K562 (cell line): ENCODE measurements around the gene CECR2. TPM values are rescaled to one million over a fixed set of nuclear protein-coding genes. Genes with fewer than 3 reads are reported as not detected.

Source experiments
- ATAC-seq: fragments of 200-7000 bp; cut with Tn5 transposase; 3 replicates; pipeline ENCODE4 v1.9.1; 2020; ENCODE audit warnings: moderate library complexity
- BruUV-seq: library from RNA; stranded (reverse); fragments of 400-500 nt; replicated peaks from 2 replicates; lab custom pipeline; 2021; lab: Mats Ljungman, UMichigan
- CTCF ChIA-PET: fragments of 300-600 bp; formaldehyde crosslinking; extraction: SDS; loops from one replicate; lab custom pipeline; 2021; ENCODE audit warnings: low intra/inter-chr PET ratio; lab: Yijun Ruan, JAX
- POLR2A ChIA-PET: fragments of 300-600, 350-650 bp; sonication (Branson Sonifier 250); formaldehyde crosslinking; extraction: SDS; loops from one replicate; lab custom pipeline; 2021; ENCODE audit warnings: antibody characterized with exemption, inconsistent platforms; lab: Yijun Ruan, JAX
- DNase-seq, 4 experiments: peaks; one replicate each; pipeline versions ENCODE4 v3.0.0 to v3.0.0-alpha.2; 2011 to 2018; ENCODE audit warnings: low spot score in 3 of 4, mixed read lengths in 3 of 4; ENCODE audit errors: extremely low read depth in 1 of 4
- FAIRE-seq: peaks from 2 replicates; lab custom pipeline; 2011; peaks lifted over from hg19 to GRCh38; lab: Jason Lieb, UNC
- H2AFZ ChIP-seq: 2 replicates; pipeline ENCODE4 v1.6.0; 2011; ENCODE audit warnings: low read depth, low read length, control low read depth, inconsistent platforms
- H3K27ac ChIP-seq: fragments of 200-600 bp; 3 replicates; pipeline ENCODE4 v1.8.0; 2011; ENCODE audit warnings: low read depth, mild to moderate bottlenecking, control low read depth, inconsistent platforms, low read length, moderate library complexity, mixed read lengths; ENCODE audit errors: extremely low read depth
- H3K27me3 ChIP-seq, 2 experiments: fragments of 300-600 bp in 1 of 2; 2 replicates in 1 of 2; 3 replicates in 1 of 2; pipeline versions ENCODE4 v1.6.0 to v1.8.0; 2011; ENCODE audit warnings: inconsistent platforms in 2 of 2, low read length in 2 of 2, mild to moderate bottlenecking in 1 of 2, mixed read lengths in 1 of 2, moderate library complexity in 1 of 2; ENCODE audit not compliant: control insufficient read depth in 2 of 2, insufficient read depth in 2 of 2
- H3K36me3 ChIP-seq: fragments of 300-600 bp; 3 replicates; pipeline ENCODE4 v1.8.0; 2011; ENCODE audit warnings: mild to moderate bottlenecking, low read length, inconsistent platforms; ENCODE audit not compliant: control insufficient read depth, insufficient read depth
- H3K4me1 ChIP-seq, 2 experiments: fragments of 200-600 bp in 1 of 2; replicated peaks in 1 of 2; 2 replicates in 1 of 2; 3 replicates in 1 of 2; pipeline versions ENCODE4 v1.5.1 to v1.8.0; 2011; ENCODE audit warnings: inconsistent platforms in 2 of 2, low read length in 2 of 2, mild to moderate bottlenecking in 1 of 2, mixed read lengths in 1 of 2, moderate library complexity in 1 of 2; ENCODE audit not compliant: control insufficient read depth in 2 of 2, insufficient read depth in 2 of 2
- H3K4me2 ChIP-seq: 2 replicates; pipeline ENCODE4 v1.6.1; 2011; ENCODE audit warnings: low read length, control low read depth, inconsistent platforms, mixed read lengths; ENCODE audit not compliant: insufficient read depth
- H3K4me3 ChIP-seq: fragments of 200-600 bp; sonication (generic), shearing (Covaris generic); 2 replicates; pipeline ENCODE4 v1.5.1; 2016; ENCODE audit warnings: control low read depth, inconsistent platforms
- H3K79me2 ChIP-seq: fragments of 200-600 bp; 3 replicates; pipeline ENCODE4 v1.8.0; 2011; ENCODE audit warnings: low read length, inconsistent platforms; ENCODE audit not compliant: control insufficient read depth, insufficient read depth
- H3K9ac ChIP-seq, 2 experiments: 2 replicates each; pipeline versions ENCODE4 v1.6.0 to v1.6.1; 2011; ENCODE audit warnings: low read depth in 2 of 2, low read length in 2 of 2, control low read depth in 1 of 2, inconsistent platforms in 1 of 2, mild to moderate bottlenecking in 1 of 2, mixed read lengths in 1 of 2; ENCODE audit not compliant: insufficient read depth in 1 of 2
- H3K9me1 ChIP-seq: one replicate; pipeline ENCODE4 v1.6.0; 2011; ENCODE audit warnings: inconsistent platforms, mild to moderate bottlenecking, low read length, moderate library complexity; ENCODE audit not compliant: control insufficient read depth, insufficient read depth
- H3K9me3 ChIP-seq: replicated peaks from 2 replicates; pipeline ENCODE4 v1.5.1; 2011; ENCODE audit warnings: low read depth, low read length, inconsistent platforms; ENCODE audit not compliant: control insufficient read depth, insufficient read depth
- H4K20me1 ChIP-seq: replicated peaks from 2 replicates; pipeline ENCODE4 v1.6.1; 2011; ENCODE audit warnings: low read length, inconsistent platforms, mixed read lengths; ENCODE audit not compliant: control insufficient read depth, insufficient read depth
- CBX3 ChIP-seq, 2 experiments: IDR thresholded peaks; 1 replicate in 1 of 2; 2 replicates in 1 of 2; pipeline ENCODE4 v1.6.1; 2012; ENCODE audit warnings: inconsistent platforms in 2 of 2, low read length in 2 of 2, borderline replicate concordance in 1 of 2, control low read depth in 1 of 2
- HSF4 ChIP-seq: fragments of 250-450 bp; sonication (Bioruptor Pico); IDR thresholded peaks from 2 replicates; pipeline ENCODE4 v2.1.2; 2022; ENCODE audit warnings: mild to moderate bottlenecking, moderate library complexity, borderline replicate concordance
- IRF2 ChIP-seq: sonication (generic); formaldehyde crosslinking; IDR thresholded peaks from 2 replicates; pipeline ENCODE4 v1.8.1; 2022; ENCODE audit warnings: mild to moderate bottlenecking, missing genetic modification reagents
- LEF1 ChIP-seq: fragments of 450-650 bp; IDR thresholded peaks from 2 replicates; pipeline ENCODE4 v1.6.1; 2016; ENCODE audit warnings: mild to moderate bottlenecking
- THAP7 ChIP-seq: fragments of 250-450 bp; sonication (Bioruptor Pico); IDR thresholded peaks from 2 replicates; pipeline ENCODE4 v1.5.0; 2021
- XRCC3 ChIP-seq: fragments of 450-650 bp; IDR thresholded peaks from 2 replicates; pipeline ENCODE4 v1.6.1; 2017; ENCODE audit warnings: mild to moderate bottlenecking, moderate library complexity
- ZNF184 ChIP-seq: sonication (generic); formaldehyde crosslinking; IDR thresholded peaks from 2 replicates; pipeline ENCODE4 v1.5.0; 2020; ENCODE audit warnings: missing genetic modification reagents
- ZNF77 ChIP-seq: fragments of 250-450 bp; sonication (Bioruptor Pico); IDR thresholded peaks from 2 replicates; pipeline ENCODE4 v1.5.0; 2020
- WGBS: fragments of 100-300 bp; shearing (Covaris generic); methylation state at CpG from one replicate; pipeline ENCODE4 v1.1.6; 2016; ENCODE audit warnings: low coverage, mixed read lengths; ENCODE audit not compliant: insufficient coverage; ENCODE audit errors: missing lambda C conversion rate; 5-methylcytosine and 5-hydroxymethylcytosine counted together
- in situ Hi-C: fragments of 300-500 bp; cut with MboI; formaldehyde crosslinking; loops from 4 replicates; pipeline ENCODE4 v1.15.0; 2018; ENCODE audit warnings: inconsistent platforms, mixed read lengths
- intact Hi-C: fragments of 100-400 bp; cut with micrococcal nuclease; formaldehyde crosslinking; loops from 2 replicates; pipeline ENCODE4 v1.14.2; 2022
- polyA plus RNA-seq, 8 experiments: library from polyadenylated mRNA; depleted of rRNA in 4 of 8; stranded (reverse) in 5 of 8; unstranded in 3 of 8; fragments of >200 nt; fragmentation: Nextera tagmentation in 2 of 8; fragmentation: Illumina TruSeq in 1 of 8; extraction: Ambion mirVana in 2 of 8; extraction: Trizol in 1 of 8; gene quantifications; 2 replicates each; pipeline versions ENCODE4 v1.2.1 to v1.2.3, GENCODE V29; 2011 to 2014; ENCODE audit warnings: inconsistent platforms in 1 of 8, missing spikeins in 1 of 8
- total RNA-seq, 7 experiments: library from RNA; depleted of rRNA in 6 of 7; stranded (reverse); fragments of >200 nt in 6 of 7; fragmentation: Illumina TruSeq in 2 of 7; extraction: Trizol in 2 of 7; gene quantifications; 2 replicates each; pipeline versions ENCODE4 v1.2.1 to v1.2.3, GENCODE V29; 2011 to 2021; ENCODE audit warnings: low replicate concordance in 1 of 7

CECR2 gene
- total and polyA plus RNA-seq, 9 of the 15 experiments (the other 6 are each of a cell fraction or from before 2014, with no cell fraction given) = 0.01 to 1.00 (median 0.27) TPM

- Histone ChIP-seq H3K9me3 (no peaks in the 10 kb centered on the region), H3K36me3 (no peaks in the 10 kb centered on the region), H3K79me2 (no peaks in the 10 kb centered on the region), H3K9me1 (no peaks in the 10 kb centered on the region), H3K27me3 (peaks cover 27 to 43% of the 10 kb centered on the region in 2 experiments)
- in situ Hi-C loops = no loop called here
- POLR2A ChIA-PET = no interaction called here
- TF ChIP-seq ZNF184 (CRISPR knock-in tag) (no peak), ZNF77 (no peak), LEF1 (no peak), THAP7 (no peak), XRCC3 (no peak), IRF2 (no peak), HSF4 (CRISPR knock-in tag) (no peak), CBX3 (IDR thresholded peaks at IDR 0.05; ENCODE audit: borderline replicate concordance in 1 of 2, low read length in 2 of 2) (no peak)
- TF ChIP-seq, all 486 proteins: peak for 0
- Histone ChIP-seq H3K27ac (no peak overlapping the region), H3K4me1 (no peaks in the 10 kb centered on the region), H3K9ac (no peak overlapping the region), H4K20me1 (no peaks in the 10 kb centered on the region; the same call in 1 of the 2 replicates), H3K4me3 (no peak overlapping the region), H3K4me2 (no peak overlapping the region), H2AFZ (no peak overlapping the region)
- intact Hi-C loops = no loop called here
- ATAC-seq (no peak), FAIRE-seq (no peak), DNase-seq (no peak)
- WGBS = 3% methylated on average over 4 of the region's 4 CpGs
- CTCF ChIA-PET = no interaction called here
- no TSS peak for BruUV-seq
These were observed 101.7 kb downstream of the CECR2 start for GRCh38 chr22:17470880-17471500.
